ENCODE measurements around the gene SMOC2. TPM values are rescaled to one million over a fixed set of nuclear protein-coding genes. Genes with fewer than 3 reads are reported as not detected.

SMOC2 gene
- polyA plus RNA-seq, 1 donor from 2014 or later: 0.50 TPM

- Histone ChIP-seq H2AFZ (ENCODE audit: low read depth, low read length) (no peak overlapping the region), H4K20me1 (ENCODE audit: insufficient read depth) (no peaks in the 10 kb centered on the region), H3F3A (ENCODE audit: insufficient read depth, low read length, poor library complexity, severe bottlenecking) (no peaks in the 10 kb centered on the region), H3K4me3 (ENCODE audit: low read length) (no peak overlapping the region), H3K27ac (ENCODE audit: low read length) (no peak overlapping the region), H3K4me2 (ENCODE audit: low read length) (no peak overlapping the region), H3K9ac (ENCODE audit: low read length) (no peak overlapping the region), H3K79me2 (replicated peaks; ENCODE audit: insufficient read depth, low read length) (no peaks in the 10 kb centered on the region), H3K27me3 (ENCODE audit: insufficient read depth, low read depth, low read length) (no peaks in the 10 kb centered on the region), H3K9me2 (ENCODE audit: insufficient read depth, low read length) (no peaks in the 10 kb centered on the region), H3K9me3 (ENCODE audit: low read length) (no peaks in the 10 kb centered on the region), H3K36me3 (ENCODE audit: insufficient read depth, low read length) (no peaks in the 10 kb centered on the region)
- TF ChIP-seq EZH2 (IDR thresholded peaks at IDR 0.05; ENCODE audit: borderline replicate concordance, insufficient read depth, low read length, poor library complexity, severe bottlenecking): no peak
- TF ChIP-seq POLR2AphosphoS5 (IDR thresholded peaks at IDR 0.05): no peak
- TF ChIP-seq EP300 (conservative IDR thresholded peaks at IDR 0.05; ENCODE audit: poor library complexity, severe bottlenecking): no peak
- no peak for TF ChIP-seq REST (IDR thresholded peaks at IDR 0.05; ENCODE audit: borderline replicate concordance)
- no peak for TF ChIP-seq CTCF (IDR thresholded peaks at IDR 0.05; ENCODE audit: poor library complexity, severe bottlenecking)
- no peak for TF ChIP-seq TAF1 (IDR thresholded peaks at IDR 0.05; ENCODE audit: low read depth)
- no peak for TF ChIP-seq MXI1 (conservative IDR thresholded peaks at IDR 0.05; ENCODE audit: poor library complexity, severe bottlenecking)
Observed at GRCh38 chr6:168662301-168662936, 221.4 kb downstream of the SMOC2 start.

GRCh38 chr6:168663041-168663440 is 222.1 kb downstream of the SMOC2 start:
- Histone ChIP-seq H3F3A (ENCODE audit: insufficient read depth, low read length, poor library complexity, severe bottlenecking) (no peaks in the 10 kb centered on the region), H3K36me3 (ENCODE audit: insufficient read depth, low read length) (no peaks in the 10 kb centered on the region), H4K20me1 (ENCODE audit: insufficient read depth) (no peaks in the 10 kb centered on the region), H2AFZ (ENCODE audit: low read depth, low read length) (no peak overlapping the region), H3K9me3 (ENCODE audit: low read length) (no peaks in the 10 kb centered on the region), H3K27ac (ENCODE audit: low read length) (no peak overlapping the region), H3K27me3 (ENCODE audit: insufficient read depth, low read depth, low read length) (no peaks in the 10 kb centered on the region), H3K9ac (ENCODE audit: low read length) (no peak overlapping the region), H3K4me2 (ENCODE audit: low read length) (peak overlapping the region; percentile 18), H3K4me3 (ENCODE audit: low read length) (peak overlapping the region; percentile 39), H3K79me2 (replicated peaks; ENCODE audit: insufficient read depth, low read length) (no peaks in the 10 kb centered on the region), H3K9me2 (ENCODE audit: insufficient read depth, low read length) (no peaks in the 10 kb centered on the region)
- TF ChIP-seq REST (IDR thresholded peaks at IDR 0.05; ENCODE audit: borderline replicate concordance): peak; percentile 60
- TF ChIP-seq EZH2 (IDR thresholded peaks at IDR 0.05; ENCODE audit: borderline replicate concordance, insufficient read depth, low read length, poor library complexity, severe bottlenecking): no peak
